ENCODE data around the gene EML5. TPM values are rescaled to one million over a fixed set of nuclear protein-coding genes. Genes with fewer than 3 reads are reported as not detected.
A peak's percentile ranks its signal among the peaks of the same experiment; 100 is the strongest.

The EML5 gene
- total RNA-seq, 1 donor from 2014 or later, result 0.13 TPM

- DNase-seq (ENCODE audit: low spot score) (no peak), ATAC-seq (no peak)
Observed at GRCh38 chr14:88572117-88572516, 220.6 kb downstream of the EML5 start.

- ATAC-seq (no peak), DNase-seq (ENCODE audit: low spot score) (no peak)
Observed at GRCh38 chr14:88568196-88568595, 224.6 kb downstream of the EML5 start.

DNA sequence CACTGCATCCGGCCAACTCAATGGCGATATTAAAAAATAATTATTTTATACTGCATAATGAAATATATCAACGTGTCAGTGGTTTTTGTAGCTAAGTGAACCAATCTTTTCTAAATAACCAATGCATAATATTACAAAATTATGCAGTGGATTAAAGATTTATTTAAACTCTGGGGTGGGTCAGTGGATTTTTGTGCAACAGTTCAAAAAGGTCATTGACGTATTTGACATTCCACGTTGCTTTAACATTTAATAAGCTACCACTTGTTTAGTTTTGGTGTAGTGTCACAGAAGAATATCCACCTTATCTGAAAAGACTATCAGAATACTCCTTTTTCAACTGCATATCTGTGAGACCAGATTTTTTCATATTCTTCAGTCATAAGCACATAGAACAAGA lies 227.3 kb downstream of the EML5 start:
- DNase-seq (ENCODE audit: low spot score), result no peak
- ATAC-seq, result no peak

- no peak for ATAC-seq
Observed at GRCh38 chr14:88563845-88564244, 228.9 kb downstream of the EML5 start.

GRCh38 chr14:88562831-88563686 lies 229.7 kb downstream of the EML5 start, which contains the start of gene ZC3H14:
ZC3H14 (plus strand) TSS chr14:88563037; CDS start chr14:88563134, 97 bp downstream.
- peak; percentile 90 for DNase-seq (ENCODE audit: low spot score)
- peak; percentile 92 for ATAC-seq

More at GRCh38 chr14:88563845-88564244, 228.9 kb downstream of the EML5 start:
- no peak for DNase-seq (ENCODE audit: low spot score)

DNA sequence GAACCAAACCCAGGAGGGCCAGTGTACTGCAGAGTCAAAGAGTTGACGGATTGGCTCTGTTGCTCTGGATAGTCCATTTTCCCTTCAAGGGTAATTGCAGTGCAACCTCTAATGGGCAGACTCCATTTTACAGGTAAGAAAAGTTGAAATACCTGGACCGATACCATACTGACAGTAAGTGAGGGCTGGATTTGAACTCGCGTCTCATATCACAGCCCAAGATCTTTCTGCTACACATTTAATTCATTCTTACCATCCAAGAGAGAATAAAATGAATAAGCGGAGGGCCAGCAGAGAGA lies 230.3 kb downstream of the EML5 start:
- ATAC-seq, result no peak

More for the DNA sequence above, 230.3 kb downstream of the EML5 start:
- no peak for DNase-seq (ENCODE audit: low spot score)

Other genes starting within 250 kb of the EML5 start
- gene PTPN21, start 237.9 kb downstream of the EML5 start, total RNA-seq, result 12.6 TPM
- 39.1 TPM for gene ZC3H14, start 229.9 kb downstream of the EML5 start, total RNA-seq
- gene TTC8, start 31.7 kb upstream of the EML5 start, total RNA-seq, result 9.0 TPM

Measured in left lobe of liver (tissue), 2 donors.